Hair follicular keratinocyte (primary cell): ENCODE data around the gene CFAP299. TPM values are rescaled to one million over a fixed set of nuclear protein-coding genes. Genes with fewer than 3 reads are reported as not detected.

Experiments used
- total RNA-seq: library from RNA; depleted of rRNA; stranded (reverse); fragments of >200 nt; gene quantifications from 2 replicates; pipeline ENCODE4 v1.2.3, GENCODE V29; 2015

The CFAP299 gene
- total RNA-seq: not detected in 2 replicates

DNA sequence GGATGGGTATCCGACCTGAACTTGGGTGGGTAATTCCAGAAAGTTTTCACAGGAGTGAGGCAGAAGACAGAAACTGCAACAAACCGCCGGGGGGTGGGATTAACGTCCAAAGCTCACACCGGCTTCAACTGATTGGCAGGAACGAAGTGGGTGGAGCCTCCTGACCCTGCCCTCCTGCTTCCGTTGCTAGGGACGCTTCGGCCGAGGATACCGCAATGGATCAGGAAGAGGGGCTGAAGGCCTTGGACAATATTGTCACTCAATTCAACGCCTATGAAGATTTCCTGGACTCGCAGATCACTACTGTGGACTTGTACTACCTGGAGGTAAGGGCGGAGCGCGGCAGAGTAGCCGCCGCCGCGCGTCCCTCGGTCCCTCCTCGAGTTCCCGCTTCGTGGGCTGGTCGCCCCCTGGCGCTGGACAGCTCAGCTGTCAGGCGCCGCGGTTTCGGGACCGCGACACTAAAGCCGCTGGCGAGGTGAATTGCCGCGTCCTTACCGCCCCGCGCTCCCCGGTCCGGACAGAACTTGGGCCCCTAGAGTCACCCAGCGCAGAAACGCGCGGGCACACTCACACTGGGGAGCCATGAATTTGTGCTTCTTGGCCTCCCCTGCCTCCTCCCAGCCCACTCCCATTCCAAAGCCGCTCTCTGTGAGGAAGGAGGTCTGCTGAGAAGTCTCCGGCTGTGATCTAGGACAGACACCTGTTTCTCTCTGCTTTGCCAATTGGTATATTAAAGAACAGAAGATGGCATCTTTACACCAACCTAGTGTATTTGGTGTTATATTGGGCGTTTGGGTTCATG lies at the start of gene CFAP299:
Gene CFAP299 (plus strand): TSS at position 177 of the 805 bp plus-strand sequence.

Other genes starting within 250 kb of the CFAP299 start
- gene PRDM8, start 138.2 kb upstream of the CFAP299 start, total RNA-seq: 8.0 and 11.0 TPM in 2 replicates
- gene FGF5, start 69.1 kb upstream of the CFAP299 start, total RNA-seq: 1.2 and 2.1 TPM in 2 replicates